Gastroesophageal sphincter (tissue), 4 donors: ENCODE measurements around the gene MTHFD1L. TPM values are rescaled to one million over a fixed set of nuclear protein-coding genes. Genes with fewer than 3 reads are reported as not detected.
"Not testable (repeated sequence)": the region's sequence is repeated elsewhere in the genome, so short reads cannot be mapped to it uniquely, and the experiment has no call there.

Source experiments
- ATAC-seq: fragments of 150-250 bp; one replicate; pipeline ENCODE4 v1.9.1; 2016; ENCODE audit warnings: mild to moderate bottlenecking, moderate library complexity
- H3K27ac ChIP-seq, 4 donors: fragments of 200-600 bp; sonication (generic) in 3 of 4; 1 replicate in 3 of 4; 2 replicates in 1 of 4; pipeline ENCODE4 v1.5.1; 2016 to 2019
- H3K27me3 ChIP-seq: fragments of 200-600 bp; sonication (generic); one replicate; pipeline ENCODE4 v1.5.1; 2019
- H3K36me3 ChIP-seq, 2 donors: fragments of 200-600 bp; sonication (generic); one replicate each; pipeline ENCODE4 v1.5.1; 2019; ENCODE audit warnings: control low read depth in 1 of 2
- H3K4me1 ChIP-seq, 3 donors: fragments of 200-600 bp; sonication (generic); 1 replicate in 2 of 3; 2 replicates in 1 of 3; pipeline ENCODE4 v1.5.1; 2016 to 2019; ENCODE audit warnings: control low read depth in 2 of 3
- H3K4me3 ChIP-seq, 2 donors: fragments of 200-600 bp; sonication (generic); one replicate each; pipeline ENCODE4 v1.5.1; 2019; ENCODE audit warnings: mild to moderate bottlenecking in 1 of 2, moderate library complexity in 1 of 2
- H3K9me3 ChIP-seq, 3 donors: fragments of 200-600 bp; sonication (generic); one replicate each; pipeline ENCODE4 v1.5.1; 2017 to 2019; ENCODE audit warnings: control low read depth in 2 of 3
- EP300 ChIP-seq: sonication (generic); formaldehyde crosslinking; IDR thresholded peaks from one replicate; pipeline ENCODE4 v1.6.1; 2017; ENCODE audit warnings: antibody characterized with exemption, mild to moderate bottlenecking
- POLR2A ChIP-seq, 2 donors: fragments of 450-650 bp; IDR thresholded peaks; one replicate each; pipeline ENCODE4 v1.6.1; 2017; ENCODE audit warnings: antibody characterized with exemption in 2 of 2, mild to moderate bottlenecking in 2 of 2, moderate library complexity in 1 of 2
- POLR2AphosphoS5 ChIP-seq: sonication (generic); formaldehyde crosslinking; IDR thresholded peaks from one replicate; pipeline ENCODE4 v1.6.1; 2017; ENCODE audit warnings: antibody characterized with exemption
- WGBS, 2 donors: methylation state at CpG; one replicate each; pipeline ENCODE4 v1.1.5; 2018; ENCODE audit warnings: low coverage in 1 of 2; 5-methylcytosine and 5-hydroxymethylcytosine counted together
- total RNA-seq, 4 donors: library from RNA; depleted of rRNA; stranded (reverse); fragments of >200 nt; gene quantifications; one replicate each; pipeline ENCODE4 v1.1.0, GENCODE V29; 2016
- TF ChIP-seq, protein P1 (sequence below), 4 experiments: fragments of 200-600 bp in 2 of 4; fragments of 450-650 bp in 2 of 4; sonication (generic) in 1 of 4; IDR thresholded peaks; one replicate each; pipeline ENCODE4 v1.5.1; 2017 to 2019; ENCODE audit warnings: antibody characterized with exemption in 4 of 4, mild to moderate bottlenecking in 2 of 4, moderate library complexity in 2 of 4

The MTHFD1L gene
- total RNA-seq, 4 donors from 2014 or later, result 1.2 to 10.8 (median 4.0) TPM

GRCh38 chr6:151036211-151036721 lies 170.8 kb downstream of the MTHFD1L start:
- H3K4me1 ChIP-seq, H3K27me3 ChIP-seq, H3K36me3 ChIP-seq, H3K9me3 ChIP-seq, ATAC-seq, H3K4me3 ChIP-seq: not testable (repeated sequence)
- peak overlapping the region in 3 of 4 donors; percentile 48 to 56 (median 52) for H3K27ac ChIP-seq
- WGBS, 2 donors, result 44 to 69% methylated on average over 3 of the region's 3 CpGs
- peak; percentile 64 for TF ChIP-seq POLR2AphosphoS5

DNA sequence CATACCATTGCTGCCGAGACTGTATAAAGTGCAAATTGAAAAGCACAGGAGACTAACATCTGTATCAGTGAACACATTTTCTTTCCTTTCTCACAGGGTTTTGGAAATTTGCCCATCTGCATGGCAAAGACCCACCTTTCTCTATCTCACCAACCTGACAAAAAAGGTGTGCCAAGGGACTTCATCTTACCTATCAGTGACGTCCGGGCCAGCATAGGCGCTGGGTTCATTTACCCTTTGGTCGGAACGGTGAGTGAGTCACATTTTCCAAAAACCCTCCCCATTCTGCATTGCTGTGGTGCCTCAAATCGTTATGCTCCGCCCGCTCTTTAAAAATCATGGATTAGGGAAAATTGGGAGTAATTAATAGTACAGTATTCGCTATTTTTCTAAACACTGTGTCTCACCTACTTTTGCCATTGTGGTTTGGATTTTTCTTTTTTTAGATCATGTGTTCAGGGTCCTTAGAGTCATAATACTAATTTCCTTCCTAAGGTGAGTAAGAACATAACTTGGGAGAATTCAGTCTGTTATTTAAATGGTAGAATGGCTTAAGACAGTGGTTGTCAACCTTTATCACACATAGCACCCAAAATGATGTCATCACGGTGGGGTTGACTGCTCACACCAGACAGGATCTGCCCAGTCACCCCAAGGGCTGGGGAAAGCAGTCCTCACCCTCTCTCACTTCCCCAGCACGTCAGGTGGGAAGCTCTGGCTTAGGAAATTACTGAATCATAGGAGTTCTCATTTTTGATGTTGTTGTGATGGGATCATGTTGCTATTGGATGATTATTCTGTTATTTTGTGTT lies 171.6 kb downstream of the MTHFD1L start:
- Histone ChIP-seq H3K4me3 (no peak overlapping the region), H3K9me3 (no peaks in the 10 kb centered on the region), H3K27me3 (no peaks in the 10 kb centered on the region), H3K4me1 (peaks cover 0 to 16% (median 0%) of the 10 kb centered on the region in 3 donors), H3K27ac (peak overlapping the region in 3 of 4 donors; percentile 48 to 56 (median 48)), H3K36me3 (peaks cover 0 to 5% of the 10 kb centered on the region in 2 donors)
- ATAC-seq, result no peak
- WGBS, 2 donors, result 78 to 100% methylated on average over 4 to 10 of the region's 12 CpGs
- TF ChIP-seq POLR2AphosphoS5 (no peak), EP300 (no peak), POLR2A (IDR thresholded peaks at IDR 0.05) (no peak)
- TF ChIP-seq, protein P1, sequence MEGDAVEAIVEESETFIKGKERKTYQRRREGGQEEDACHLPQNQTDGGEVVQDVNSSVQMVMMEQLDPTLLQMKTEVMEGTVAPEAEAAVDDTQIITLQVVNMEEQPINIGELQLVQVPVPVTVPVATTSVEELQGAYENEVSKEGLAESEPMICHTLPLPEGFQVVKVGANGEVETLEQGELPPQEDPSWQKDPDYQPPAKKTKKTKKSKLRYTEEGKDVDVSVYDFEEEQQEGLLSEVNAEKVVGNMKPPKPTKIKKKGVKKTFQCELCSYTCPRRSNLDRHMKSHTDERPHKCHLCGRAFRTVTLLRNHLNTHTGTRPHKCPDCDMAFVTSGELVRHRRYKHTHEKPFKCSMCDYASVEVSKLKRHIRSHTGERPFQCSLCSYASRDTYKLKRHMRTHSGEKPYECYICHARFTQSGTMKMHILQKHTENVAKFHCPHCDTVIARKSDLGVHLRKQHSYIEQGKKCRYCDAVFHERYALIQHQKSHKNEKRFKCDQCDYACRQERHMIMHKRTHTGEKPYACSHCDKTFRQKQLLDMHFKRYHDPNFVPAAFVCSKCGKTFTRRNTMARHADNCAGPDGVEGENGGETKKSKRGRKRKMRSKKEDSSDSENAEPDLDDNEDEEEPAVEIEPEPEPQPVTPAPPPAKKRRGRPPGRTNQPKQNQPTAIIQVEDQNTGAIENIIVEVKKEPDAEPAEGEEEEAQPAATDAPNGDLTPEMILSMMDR (IDR thresholded peaks at IDR 0.05), result no peak

DNA sequence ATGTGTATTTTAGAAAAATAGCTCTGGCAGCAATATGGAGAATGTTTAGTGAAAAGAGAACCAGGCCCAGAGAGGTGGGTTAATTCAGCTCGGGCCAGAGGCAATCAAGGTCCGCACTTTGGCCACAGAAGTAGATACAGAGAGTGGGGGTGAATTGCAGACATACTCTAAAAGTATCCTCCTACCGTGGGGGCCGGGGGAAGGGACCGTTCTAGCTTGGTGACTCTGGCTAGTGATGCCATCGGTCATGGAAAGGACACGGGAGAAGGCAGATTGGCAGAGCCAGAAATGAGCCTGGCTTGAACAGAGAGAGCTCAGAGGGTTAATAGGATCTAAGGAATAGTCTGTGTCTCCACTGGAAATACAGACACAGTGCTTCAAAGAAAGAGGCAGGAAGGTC lies 173.1 kb downstream of the MTHFD1L start:
- no peak for TF ChIP-seq EP300
- TF ChIP-seq POLR2A (IDR thresholded peaks at IDR 0.05), result no peak
- no peak for TF ChIP-seq POLR2AphosphoS5
- TF ChIP-seq, protein P1 (IDR thresholded peaks at IDR 0.05), result no peak
- H3K27me3 ChIP-seq, result no peaks in the 10 kb centered on the region
- no peak overlapping the region for H3K27ac ChIP-seq
- peaks cover 0 to 16% (median 0%) of the 10 kb centered on the region in 3 donors for H3K4me1 ChIP-seq
- ATAC-seq, result no peak
- peaks cover 0 to 5% of the 10 kb centered on the region in 2 donors for H3K36me3 ChIP-seq
- H3K4me3 ChIP-seq, result no peak overlapping the region
- H3K9me3 ChIP-seq, result no peaks in the 10 kb centered on the region
- 83 to 95% methylated on average over 1 to 7 of the region's 7 CpGs for WGBS, 2 donors

- peak overlapping the region; percentile 1 to 77 (median 76) for H3K27ac ChIP-seq
Measured at GRCh38 chr6:151040888-151041521, 175.5 kb downstream of the MTHFD1L start.

GRCh38 chr6:151041686-151042085 lies 176.2 kb downstream of the MTHFD1L start:
- Histone ChIP-seq H3K4me1 (peaks cover 0 to 33% (median 3%) of the 10 kb centered on the region in 3 donors), H3K27me3 (no peaks in the 10 kb centered on the region), H3K27ac (peak overlapping the region in 3 of 4 donors; percentile 75 to 77 (median 76)), H3K36me3 (no peaks in the 10 kb centered on the region), H3K4me3 (no peak overlapping the region), H3K9me3 (no peaks in the 10 kb centered on the region)
- TF ChIP-seq, protein P1 (IDR thresholded peaks at IDR 0.05), result no peak
- WGBS, 2 donors, result 90 to 94% methylated on average over 5 of the region's 5 CpGs
- no peak for ATAC-seq

More at GRCh38 chr6:151040888-151041521, 175.5 kb downstream of the MTHFD1L start:
- H3K4me3 ChIP-seq, result peak overlapping the region in 1 of 2 donors; percentile 31
- peak; percentile 99 for ATAC-seq
- H3K9me3 ChIP-seq, H3K36me3 ChIP-seq, H3K27me3 ChIP-seq: not testable (repeated sequence)
- WGBS, 2 donors, result 19 to 29% methylated on average over 3 to 5 of the region's 12 CpGs
- H3K4me1 ChIP-seq, result peaks cover 0 to 36% (median 3%) of the 10 kb centered on the region in 3 donors
- TF ChIP-seq, protein P1 (IDR thresholded peaks at IDR 0.05), result peak in 1 of 4 experiments; percentile 48
- TF ChIP-seq POLR2AphosphoS5, result peak; percentile 81

DNA sequence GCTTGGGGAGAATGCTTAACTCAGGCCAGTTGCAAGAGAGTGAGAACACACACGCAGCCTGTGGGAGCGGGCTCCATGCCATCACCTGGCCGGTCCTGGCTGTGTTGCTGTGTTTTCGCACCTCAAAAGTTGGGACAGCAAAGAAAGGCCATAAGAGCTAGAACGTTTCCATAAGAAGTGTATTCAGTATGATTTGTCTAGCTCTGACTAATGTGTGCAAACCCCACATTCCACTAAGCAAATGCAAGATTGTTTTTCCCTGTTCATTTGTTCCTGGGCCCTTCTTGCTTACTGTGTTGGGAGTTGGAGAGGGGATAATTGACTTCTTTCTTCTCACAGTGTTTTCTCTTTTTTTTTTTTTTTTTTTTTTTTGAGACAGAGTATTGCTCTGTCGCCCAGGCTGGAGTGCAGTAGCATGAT lies 177.4 kb downstream of the MTHFD1L start:
- H3K4me3 ChIP-seq, H3K36me3 ChIP-seq, H3K27me3 ChIP-seq, ATAC-seq, H3K9me3 ChIP-seq: not testable (repeated sequence)
- WGBS, 2 donors, result 76 to 92% methylated on average over 5 of the region's 6 CpGs
- peak overlapping the region in 1 of 4 donors; percentile 71 for H3K27ac ChIP-seq
- peaks cover 0 to 30% (median 3%) of the 10 kb centered on the region in 3 donors for H3K4me1 ChIP-seq
